ENCODE measurements around the gene PLIN1. TPM values are rescaled to one million over a fixed set of nuclear protein-coding genes. Genes with fewer than 3 reads are reported as not detected.

The PLIN1 gene
- total and polyA plus RNA-seq, 2 experiments from 2014 or later = 6.3 to 6.8 TPM

DNA sequence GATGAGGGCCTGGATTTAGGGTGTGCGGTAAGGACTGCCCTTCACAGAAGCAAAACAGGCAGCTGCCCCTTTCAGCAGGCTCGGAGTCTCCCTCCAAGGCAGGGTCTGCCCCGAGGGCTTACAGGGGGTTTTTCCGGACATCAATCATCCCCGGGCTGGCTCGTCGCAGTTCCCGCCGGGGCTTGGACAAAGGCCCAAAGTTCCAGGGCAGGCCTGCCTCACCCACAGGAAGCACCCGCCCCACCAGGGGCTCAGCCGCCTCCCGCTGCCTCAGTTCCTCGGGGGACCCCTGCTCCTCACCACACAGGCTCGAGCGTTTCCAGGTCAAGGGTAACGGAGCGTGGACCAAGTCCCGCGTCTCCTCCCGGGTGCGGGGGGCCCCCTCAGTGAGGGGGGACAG lies 50.9 kb downstream of the PLIN1 start:
- H3K27ac ChIP-seq = no peak overlapping the region
- no peaks in the 10 kb centered on the region for H3K9me2 ChIP-seq (replicated peaks; ENCODE audit: insufficient read depth)
- H3K4me3 ChIP-seq = no peak overlapping the region
- H3K27me3 ChIP-seq = no peaks in the 10 kb centered on the region
- H3K9me3 ChIP-seq (ENCODE audit: low read depth) = no peaks in the 10 kb centered on the region
- H3K4me1 ChIP-seq (ENCODE audit: insufficient read depth) = no peaks in the 10 kb centered on the region
- H3K36me3 ChIP-seq (replicated peaks; ENCODE audit: insufficient read depth, low read depth) = no peaks in the 10 kb centered on the region
- 94% methylated on average over 20 of the region's 21 CpGs for WGBS (ENCODE audit: low lambda C conversion rate, missing lambda C conversion rate)
- H4K20me1 ChIP-seq (ENCODE audit: insufficient read depth, poor library complexity, severe bottlenecking) = no peaks in the 10 kb centered on the region
- TF ChIP-seq EZH2 (IDR thresholded peaks at IDR 0.05; ENCODE audit: borderline replicate concordance) (no peak), EZH2phosphoT487 (IDR thresholded peaks at IDR 0.05; ENCODE audit: low read depth, severe bottlenecking, unreplicated experiment) (no peak)
- TF ChIP-seq, protein P1, sequence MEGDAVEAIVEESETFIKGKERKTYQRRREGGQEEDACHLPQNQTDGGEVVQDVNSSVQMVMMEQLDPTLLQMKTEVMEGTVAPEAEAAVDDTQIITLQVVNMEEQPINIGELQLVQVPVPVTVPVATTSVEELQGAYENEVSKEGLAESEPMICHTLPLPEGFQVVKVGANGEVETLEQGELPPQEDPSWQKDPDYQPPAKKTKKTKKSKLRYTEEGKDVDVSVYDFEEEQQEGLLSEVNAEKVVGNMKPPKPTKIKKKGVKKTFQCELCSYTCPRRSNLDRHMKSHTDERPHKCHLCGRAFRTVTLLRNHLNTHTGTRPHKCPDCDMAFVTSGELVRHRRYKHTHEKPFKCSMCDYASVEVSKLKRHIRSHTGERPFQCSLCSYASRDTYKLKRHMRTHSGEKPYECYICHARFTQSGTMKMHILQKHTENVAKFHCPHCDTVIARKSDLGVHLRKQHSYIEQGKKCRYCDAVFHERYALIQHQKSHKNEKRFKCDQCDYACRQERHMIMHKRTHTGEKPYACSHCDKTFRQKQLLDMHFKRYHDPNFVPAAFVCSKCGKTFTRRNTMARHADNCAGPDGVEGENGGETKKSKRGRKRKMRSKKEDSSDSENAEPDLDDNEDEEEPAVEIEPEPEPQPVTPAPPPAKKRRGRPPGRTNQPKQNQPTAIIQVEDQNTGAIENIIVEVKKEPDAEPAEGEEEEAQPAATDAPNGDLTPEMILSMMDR (IDR thresholded peaks at IDR 0.05; ENCODE audit: poor library complexity) = no peak
- H3K4me2 ChIP-seq = no peak overlapping the region
- no peak overlapping the region for H2AFZ ChIP-seq
- DNase-seq (ENCODE audit: low spot score) = no peak
- no peaks in the 10 kb centered on the region for H3K79me2 ChIP-seq

DNA sequence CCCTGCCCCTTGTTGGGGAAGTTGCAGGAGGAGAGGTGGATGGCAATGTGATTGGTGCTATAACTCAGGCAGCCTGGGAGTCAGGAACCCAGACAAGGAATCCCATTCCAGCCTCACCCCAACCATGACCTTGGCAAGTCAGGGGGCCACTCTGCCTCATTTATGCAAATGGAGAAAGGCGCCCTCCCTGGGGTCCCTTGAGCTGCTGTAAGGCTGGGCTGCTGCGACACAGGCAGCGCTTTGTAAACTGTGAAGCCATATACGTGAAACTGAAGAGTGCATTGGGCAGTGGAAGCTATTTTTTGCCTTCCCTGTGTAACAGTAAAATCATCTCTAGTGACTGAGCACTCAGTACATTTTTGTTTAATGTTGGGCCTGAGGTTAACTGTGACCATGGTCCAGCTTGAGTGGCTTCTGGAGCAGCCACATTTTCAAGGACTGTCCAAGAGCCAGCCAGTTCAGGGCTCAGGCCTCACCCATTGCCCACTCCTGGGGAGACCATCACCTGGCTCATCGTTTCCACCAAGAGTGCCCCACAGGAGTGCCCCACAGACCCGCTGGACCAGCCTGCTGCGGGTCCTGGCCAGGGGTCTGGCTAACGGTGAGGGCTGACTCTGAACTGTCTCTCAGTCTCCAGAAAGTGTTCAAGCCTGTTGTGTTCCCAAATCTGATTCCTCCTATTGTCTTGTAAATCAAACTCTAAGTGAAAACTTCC lies 51.8 kb downstream of the PLIN1 start:
- H3K27me3 ChIP-seq = no peaks in the 10 kb centered on the region
- H4K20me1 ChIP-seq (ENCODE audit: insufficient read depth, poor library complexity, severe bottlenecking) = no peaks in the 10 kb centered on the region
- no peak overlapping the region for H3K4me2 ChIP-seq
- H3K4me3 ChIP-seq = no peak overlapping the region
- no peak overlapping the region for H3K27ac ChIP-seq
- no peaks in the 10 kb centered on the region for H3K9me3 ChIP-seq (ENCODE audit: low read depth)
- 95% methylated on average over 8 of the region's 8 CpGs for WGBS (ENCODE audit: low lambda C conversion rate, missing lambda C conversion rate)
- no peaks in the 10 kb centered on the region for H3K79me2 ChIP-seq
- H2AFZ ChIP-seq = no peak overlapping the region
- H3K36me3 ChIP-seq (replicated peaks; ENCODE audit: insufficient read depth, low read depth) = no peaks in the 10 kb centered on the region
- no peaks in the 10 kb centered on the region for H3K9me2 ChIP-seq (replicated peaks; ENCODE audit: insufficient read depth)
- TF ChIP-seq EZH2 (IDR thresholded peaks at IDR 0.05; ENCODE audit: borderline replicate concordance) (no peak), EZH2phosphoT487 (IDR thresholded peaks at IDR 0.05; ENCODE audit: low read depth, severe bottlenecking, unreplicated experiment) (no peak)
- TF ChIP-seq, protein P1 (IDR thresholded peaks at IDR 0.05; ENCODE audit: poor library complexity) = no peak
- DNase-seq (ENCODE audit: low spot score) = no peak
- H3K4me1 ChIP-seq (ENCODE audit: insufficient read depth) = no peaks in the 10 kb centered on the region

DNA sequence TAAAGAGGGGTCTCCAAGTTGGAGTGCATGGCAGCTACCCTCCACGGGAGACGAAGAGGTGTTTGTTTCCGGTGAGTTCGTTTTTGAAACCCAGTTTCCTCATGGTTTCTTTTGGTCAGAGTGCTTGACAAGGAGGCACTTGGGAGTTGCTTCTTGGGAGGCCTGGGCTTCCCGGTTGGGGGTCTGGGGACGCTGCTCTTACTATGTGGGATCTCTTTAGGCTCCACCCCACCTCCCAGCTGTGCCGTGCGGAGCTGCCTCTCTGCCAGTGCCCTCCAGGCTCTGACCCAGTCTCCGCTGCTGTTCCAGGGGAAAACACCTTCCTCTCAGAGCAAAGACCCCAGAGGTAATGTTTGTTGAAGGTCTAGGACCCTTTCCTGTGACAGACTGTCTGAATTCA lies 53.5 kb downstream of the PLIN1 start:
- Histone ChIP-seq H3K9me3 (ENCODE audit: low read depth) (no peaks in the 10 kb centered on the region), H3K36me3 (replicated peaks; ENCODE audit: insufficient read depth, low read depth) (no peaks in the 10 kb centered on the region), H2AFZ (no peak overlapping the region), H3K27me3 (no peaks in the 10 kb centered on the region), H3K27ac (no peak overlapping the region), H3K4me2 (no peak overlapping the region), H3K4me1 (ENCODE audit: insufficient read depth) (no peaks in the 10 kb centered on the region), H4K20me1 (ENCODE audit: insufficient read depth, poor library complexity, severe bottlenecking) (no peaks in the 10 kb centered on the region), H3K9me2 (replicated peaks; ENCODE audit: insufficient read depth) (no peaks in the 10 kb centered on the region), H3K79me2 (no peaks in the 10 kb centered on the region), H3K4me3 (no peak overlapping the region)
- WGBS (ENCODE audit: low lambda C conversion rate, missing lambda C conversion rate) = 97% methylated on average over 9 of the region's 9 CpGs
- TF ChIP-seq EZH2phosphoT487 (IDR thresholded peaks at IDR 0.05; ENCODE audit: low read depth, severe bottlenecking, unreplicated experiment) (no peak), EZH2 (IDR thresholded peaks at IDR 0.05; ENCODE audit: borderline replicate concordance) (no peak)
- TF ChIP-seq, protein P1 (IDR thresholded peaks at IDR 0.05; ENCODE audit: poor library complexity) = no peak
- DNase-seq (ENCODE audit: low spot score) = no peak
